ENCODE data around the gene NT5C2. TPM values are rescaled to one million over a fixed set of nuclear protein-coding genes. Genes with fewer than 3 reads are reported as not detected.

NT5C2 gene
- total RNA-seq, 4 donors from 2014 or later, result 36.0 to 53.6 (median 40.8) TPM

DNA sequence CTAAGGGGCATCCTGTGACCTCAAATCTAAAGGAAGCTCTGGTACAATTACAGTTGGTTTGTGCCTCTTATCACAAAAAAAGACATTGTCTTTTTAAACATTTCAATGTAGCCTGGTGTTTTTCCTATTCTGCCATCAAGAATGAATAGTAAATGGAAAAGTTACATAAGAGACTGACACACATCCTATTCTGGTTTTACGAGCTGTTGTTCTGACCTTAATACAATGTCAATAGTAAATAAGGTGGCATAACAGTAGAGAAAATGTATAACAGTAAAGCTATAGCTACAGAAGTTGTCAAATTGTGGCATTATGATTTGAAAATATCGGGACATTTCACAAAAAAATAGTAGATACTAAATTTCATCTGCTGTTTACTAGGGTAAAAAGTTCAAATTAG, 88.4 kb downstream of the NT5C2 start:
- intact Hi-C loops (cut with DNase I; ENCODE audit: low total_unique reads), result no loop called here
- WGBS, 2 donors, result 36 to 39% methylated on average over 2 of the region's 2 CpGs
- TF ChIP-seq, protein P1, sequence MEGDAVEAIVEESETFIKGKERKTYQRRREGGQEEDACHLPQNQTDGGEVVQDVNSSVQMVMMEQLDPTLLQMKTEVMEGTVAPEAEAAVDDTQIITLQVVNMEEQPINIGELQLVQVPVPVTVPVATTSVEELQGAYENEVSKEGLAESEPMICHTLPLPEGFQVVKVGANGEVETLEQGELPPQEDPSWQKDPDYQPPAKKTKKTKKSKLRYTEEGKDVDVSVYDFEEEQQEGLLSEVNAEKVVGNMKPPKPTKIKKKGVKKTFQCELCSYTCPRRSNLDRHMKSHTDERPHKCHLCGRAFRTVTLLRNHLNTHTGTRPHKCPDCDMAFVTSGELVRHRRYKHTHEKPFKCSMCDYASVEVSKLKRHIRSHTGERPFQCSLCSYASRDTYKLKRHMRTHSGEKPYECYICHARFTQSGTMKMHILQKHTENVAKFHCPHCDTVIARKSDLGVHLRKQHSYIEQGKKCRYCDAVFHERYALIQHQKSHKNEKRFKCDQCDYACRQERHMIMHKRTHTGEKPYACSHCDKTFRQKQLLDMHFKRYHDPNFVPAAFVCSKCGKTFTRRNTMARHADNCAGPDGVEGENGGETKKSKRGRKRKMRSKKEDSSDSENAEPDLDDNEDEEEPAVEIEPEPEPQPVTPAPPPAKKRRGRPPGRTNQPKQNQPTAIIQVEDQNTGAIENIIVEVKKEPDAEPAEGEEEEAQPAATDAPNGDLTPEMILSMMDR (IDR thresholded peaks at IDR 0.05), result no peak
- no peak overlapping the region for H3K4me3 ChIP-seq (ENCODE audit: low read depth, poor library complexity, severe bottlenecking)
- DNase-seq (ENCODE audit: low spot score in 2 of 2), result no peak

DNA sequence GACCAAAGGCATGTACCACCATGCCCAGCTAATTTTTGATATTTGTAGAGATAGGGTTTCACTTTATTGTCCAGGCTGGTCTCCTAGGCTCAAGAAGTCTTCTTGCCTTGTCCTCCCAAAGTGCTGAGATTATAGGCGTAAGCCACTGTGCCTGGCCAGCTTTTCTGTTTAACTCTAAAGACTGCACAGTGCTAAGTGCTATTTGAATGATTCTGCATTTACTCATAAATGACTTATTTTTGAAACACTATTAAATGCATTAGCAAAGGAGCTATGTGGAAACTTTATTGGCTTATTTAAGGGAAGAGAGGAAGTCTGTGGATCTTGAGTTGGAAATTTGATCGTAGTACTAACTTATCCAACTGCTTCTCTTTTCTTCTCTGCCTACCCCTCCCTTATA, 89.1 kb downstream of the NT5C2 start:
- intact Hi-C loops (cut with DNase I; ENCODE audit: low total_unique reads), result no loop called here
- no peak for TF ChIP-seq POLR2A (IDR thresholded peaks at IDR 0.05)
- TF ChIP-seq, protein P1 (IDR thresholded peaks at IDR 0.05), result no peak
- no peak for DNase-seq (ENCODE audit: low spot score in 2 of 2)
- WGBS, 2 donors, result 93 to 96% methylated on average over 2 of the region's 2 CpGs
- no peak overlapping the region for H3K4me3 ChIP-seq (ENCODE audit: low read depth, poor library complexity, severe bottlenecking)

DNA sequence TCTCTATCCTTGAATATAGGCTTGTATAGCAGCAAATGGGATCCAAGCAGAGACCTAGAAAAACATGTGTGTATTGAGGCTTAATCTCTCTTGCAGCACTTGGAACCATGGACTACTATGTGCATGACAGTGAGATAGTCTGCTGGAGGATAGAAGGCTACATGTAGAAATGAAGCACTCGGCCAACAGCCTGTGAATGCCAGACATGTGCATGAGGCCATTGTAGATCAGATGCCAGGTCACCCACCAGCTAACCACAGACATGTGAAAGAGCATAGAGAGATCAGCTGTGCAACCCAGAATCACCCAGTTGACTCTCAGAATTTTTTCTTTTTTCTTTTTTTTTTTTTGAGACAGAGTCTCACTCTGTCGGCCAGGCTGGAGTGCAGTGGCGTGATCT, 90.9 kb downstream of the NT5C2 start:
- intact Hi-C loops (cut with DNase I; ENCODE audit: low total_unique reads), result no loop called here
- H3K4me3 ChIP-seq (ENCODE audit: low read depth, poor library complexity, severe bottlenecking), result no peak overlapping the region
- no peak for DNase-seq (ENCODE audit: low spot score in 2 of 2)
- WGBS, 2 donors, result 85 to 87% methylated on average over 3 of the region's 3 CpGs
- TF ChIP-seq POLR2A (IDR thresholded peaks at IDR 0.05), result no peak
- TF ChIP-seq, protein P1 (IDR thresholded peaks at IDR 0.05), result no peak

DNA sequence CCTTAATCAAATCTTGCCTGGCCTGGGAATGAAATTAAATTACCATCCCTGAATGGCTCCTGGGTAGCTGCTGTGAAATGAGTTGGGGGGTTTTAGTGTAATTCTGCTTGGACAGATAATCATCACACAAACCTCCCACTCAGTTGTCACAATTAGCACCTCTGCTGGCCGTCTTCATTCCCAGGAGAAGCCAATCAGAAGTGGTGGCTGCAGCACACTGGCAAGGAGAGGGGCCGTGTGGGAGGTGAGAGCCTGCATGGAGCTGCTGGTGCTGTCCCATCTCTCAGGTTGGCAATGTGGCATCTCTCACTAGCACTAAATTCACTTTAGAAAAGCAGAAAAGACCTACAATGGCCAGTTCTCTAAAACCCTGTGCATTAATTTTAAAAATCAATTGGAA, 92.5 kb downstream of the NT5C2 start:
- H3K4me3 ChIP-seq (ENCODE audit: low read depth, poor library complexity, severe bottlenecking), result no peak overlapping the region
- 72 to 91% methylated on average over 2 of the region's 2 CpGs for WGBS, 2 donors
- intact Hi-C loops (cut with DNase I; ENCODE audit: low total_unique reads), result no loop called here
- no peak for DNase-seq (ENCODE audit: low spot score in 2 of 2)
- TF ChIP-seq, protein P1 (IDR thresholded peaks at IDR 0.05), result no peak
- no peak for TF ChIP-seq POLR2A (IDR thresholded peaks at IDR 0.05)

DNA sequence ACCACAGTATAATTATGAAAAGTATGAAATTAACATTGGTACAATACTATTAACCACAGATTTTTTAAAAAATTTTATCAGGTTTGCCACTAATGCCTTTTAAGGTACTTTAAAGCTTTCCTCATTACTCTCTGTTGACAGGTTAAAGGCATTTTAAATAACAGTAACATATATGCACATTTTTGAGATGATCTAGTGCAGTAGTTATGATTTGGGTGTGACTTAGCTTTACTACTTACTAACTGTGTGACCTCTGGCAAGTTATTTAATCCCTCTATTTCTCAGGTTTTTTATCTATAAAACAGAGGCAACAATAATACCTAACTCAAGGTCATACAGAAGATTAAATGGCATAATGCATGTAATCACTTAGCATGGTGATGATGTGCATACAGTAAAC, 94.8 kb downstream of the NT5C2 start:
- TF ChIP-seq, protein P1 (IDR thresholded peaks at IDR 0.05), result no peak
- no peak for TF ChIP-seq POLR2A (IDR thresholded peaks at IDR 0.05)
- H3K4me3 ChIP-seq (ENCODE audit: low read depth, poor library complexity, severe bottlenecking), result no peak overlapping the region
- intact Hi-C loops (cut with DNase I; ENCODE audit: low total_unique reads), result no loop called here
- no peak for DNase-seq (ENCODE audit: low spot score in 2 of 2)

DNA sequence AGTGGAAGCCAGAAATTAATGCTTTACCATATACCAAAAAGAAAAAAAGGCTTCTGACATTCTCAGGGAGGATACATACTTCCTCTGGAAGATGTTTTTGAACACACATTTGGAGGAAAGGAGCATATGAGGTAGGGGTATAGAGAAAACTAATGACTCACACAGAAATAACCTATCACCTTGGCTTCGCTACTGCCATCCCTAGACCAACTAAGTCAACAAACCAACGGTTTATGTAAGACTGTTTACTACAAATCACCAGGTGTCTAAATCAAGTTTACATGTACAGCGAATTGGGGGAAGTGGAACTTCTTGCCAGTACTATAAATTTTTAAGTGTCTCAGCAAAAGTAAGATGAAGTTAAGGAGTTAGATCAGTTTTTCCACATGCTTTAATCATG, 96.9 kb downstream of the NT5C2 start:
- DNase-seq (ENCODE audit: low spot score in 2 of 2), result no peak
- no peak overlapping the region for H3K4me3 ChIP-seq (ENCODE audit: low read depth, poor library complexity, severe bottlenecking)
- 85 to 87% methylated on average over 3 of the region's 3 CpGs for WGBS, 2 donors
- intact Hi-C loops (cut with DNase I; ENCODE audit: low total_unique reads), result no loop called here
- TF ChIP-seq POLR2A (IDR thresholded peaks at IDR 0.05), result no peak
- TF ChIP-seq, protein P1 (IDR thresholded peaks at IDR 0.05), result no peak

All from lower leg skin (tissue), 4 donors.